Liver (tissue), 9 donors: ENCODE results near the gene CENPU. TPM values are rescaled to one million over a fixed set of nuclear protein-coding genes. Genes with fewer than 3 reads are reported as not detected.

ENCODE experiments used
- DNase-seq: peaks from one replicate; pipeline ENCODE4 v3.0.0-alpha.2; 2017; ENCODE audit warnings: low spot score
- H3K27ac ChIP-seq, 2 donors: one replicate each; pipeline ENCODE4 v1.7.0; 2013; ENCODE audit warnings: inconsistent platforms in 2 of 2, low read length in 2 of 2, control low read depth in 1 of 2, low read depth in 1 of 2, mild to moderate bottlenecking in 1 of 2
- H3K27me3 ChIP-seq, 4 donors: one replicate each; pipeline versions ENCODE4 v1.6.1 to v1.7.0; 2013; ENCODE audit warnings: low read length in 3 of 4, inconsistent platforms in 1 of 4, mild to moderate bottlenecking in 1 of 4, moderate library complexity in 1 of 4; ENCODE audit not compliant: control insufficient read depth in 4 of 4, insufficient read depth in 4 of 4
- H3K36me3 ChIP-seq, 4 donors: one replicate each; pipeline versions ENCODE4 v1.6.1 to v1.7.0; 2013; ENCODE audit warnings: low read length in 3 of 4, mild to moderate bottlenecking in 3 of 4, low read depth in 1 of 4, moderate library complexity in 1 of 4; ENCODE audit not compliant: control insufficient read depth in 4 of 4, insufficient read depth in 3 of 4
- H3K4me1 ChIP-seq, 4 donors: one replicate each; pipeline versions ENCODE4 v1.6.1 to v1.7.0; 2013; ENCODE audit warnings: low read length in 3 of 4, mild to moderate bottlenecking in 3 of 4, moderate library complexity in 1 of 4; ENCODE audit not compliant: control insufficient read depth in 4 of 4, insufficient read depth in 4 of 4
- H3K4me3 ChIP-seq, 3 donors: one replicate each; pipeline versions ENCODE4 v1.6.1 to v1.7.0; 2013; ENCODE audit warnings: low read length in 3 of 3, control low read depth in 1 of 3, low read depth in 1 of 3, mild to moderate bottlenecking in 1 of 3
- H3K9ac ChIP-seq, 2 donors: one replicate each; pipeline ENCODE4 v1.7.0; 2013; ENCODE audit warnings: low read length in 2 of 2, mild to moderate bottlenecking in 2 of 2, moderate library complexity in 2 of 2, control low read depth in 1 of 2, low read depth in 1 of 2
- H3K9me3 ChIP-seq, 4 donors: one replicate each; pipeline versions ENCODE4 v1.6.1 to v1.7.0; 2013; ENCODE audit warnings: low read length in 3 of 4; ENCODE audit not compliant: control insufficient read depth in 4 of 4
- CTCF ChIP-seq: fragments of 150-350 bp; IDR thresholded peaks from 2 replicates; pipeline ENCODE4 v1.5.1; 2017; ENCODE audit warnings: improper control_type of control experiment, low read depth, low read length; ENCODE audit not compliant: missing input control
- EGR1 ChIP-seq, 2 donors: IDR thresholded peaks; 2 replicates each; pipeline ENCODE4 v1.6.1; 2016 to 2018; ENCODE audit warnings: antibody characterized with exemption in 2 of 2, low read depth in 2 of 2
- FOXA1 ChIP-seq: IDR thresholded peaks from 2 replicates; pipeline ENCODE4 v1.6.1; 2016; ENCODE audit warnings: antibody characterized with exemption
- FOXA2 ChIP-seq: IDR thresholded peaks from 2 replicates; pipeline ENCODE4 v1.6.1; 2016; ENCODE audit warnings: antibody characterized with exemption
- GABPA ChIP-seq, 2 donors: IDR thresholded peaks in 1 of 2; conservative IDR thresholded peaks in 1 of 2; 2 replicates each; pipeline ENCODE4 v1.6.1; 2016; ENCODE audit warnings: antibody characterized with exemption in 2 of 2, mild to moderate bottlenecking in 1 of 2, moderate library complexity in 1 of 2
- HNF4A ChIP-seq, 2 donors: conservative IDR thresholded peaks; 2 replicates each; pipeline ENCODE4 v1.6.1; 2016; ENCODE audit warnings: antibody characterized with exemption in 2 of 2, mild to moderate bottlenecking in 2 of 2
- HNF4G ChIP-seq: IDR thresholded peaks from 2 replicates; pipeline ENCODE4 v1.6.1; 2016; ENCODE audit warnings: antibody characterized with exemption
- JUND ChIP-seq, 2 donors: IDR thresholded peaks; 2 replicates each; pipeline ENCODE4 v1.6.1; 2016; ENCODE audit warnings: antibody characterized with exemption in 2 of 2
- NR2F2 ChIP-seq: IDR thresholded peaks from 2 replicates; pipeline ENCODE4 v1.6.1; 2016; ENCODE audit warnings: antibody characterized with exemption
- RAD21 ChIP-seq, 2 donors: IDR thresholded peaks; 2 replicates each; pipeline ENCODE4 v1.6.1; 2016; ENCODE audit warnings: antibody characterized with exemption in 2 of 2, mild to moderate bottlenecking in 2 of 2
- REST ChIP-seq: IDR thresholded peaks from 2 replicates; pipeline ENCODE4 v1.6.1; 2016; ENCODE audit warnings: antibody characterized with exemption, mild to moderate bottlenecking
- RXRA ChIP-seq, 2 donors: IDR thresholded peaks; 2 replicates each; pipeline ENCODE4 v1.6.1; 2017 to 2018; ENCODE audit warnings: antibody characterized with exemption in 2 of 2, mild to moderate bottlenecking in 1 of 2
- SP1 ChIP-seq: IDR thresholded peaks from 2 replicates; pipeline ENCODE4 v1.6.1; 2018; ENCODE audit warnings: antibody characterized with exemption, mild to moderate bottlenecking
- TAF1 ChIP-seq: conservative IDR thresholded peaks from 2 replicates; pipeline ENCODE4 v1.6.1; 2016; ENCODE audit warnings: antibody characterized with exemption, mild to moderate bottlenecking
- YY1 ChIP-seq: IDR thresholded peaks from 2 replicates; pipeline ENCODE4 v1.6.1; 2016; ENCODE audit warnings: antibody characterized with exemption, mild to moderate bottlenecking
- ZBTB33 ChIP-seq: IDR thresholded peaks from 2 replicates; pipeline ENCODE4 v1.6.1; 2016; ENCODE audit warnings: antibody characterized with exemption
- WGBS: extraction: QIAGEN DNeasy Blood & Tissue Kit; methylation state at CpG from one replicate; pipeline ENCODE4 v1.1.7; 2013; 5-methylcytosine and 5-hydroxymethylcytosine counted together
- polyA plus RNA-seq, 2 donors: library from polyadenylated mRNA; stranded (reverse) in 1 of 2; unstranded in 1 of 2; fragments of 200-250 nt in 1 of 2; fragments of >200 nt in 1 of 2; fragmentation: Nextera tagmentation in 1 of 2; extraction: Ambion mirVana in 1 of 2; gene quantifications; one replicate each; pipeline versions ENCODE4 v1.2.1 to v1.2.3, GENCODE V29; 2013 to 2015
- total RNA-seq, 2 donors: library from RNA; depleted of rRNA; stranded (reverse); fragments of >200 nt; gene quantifications; one replicate each; pipeline ENCODE4 v1.2.3, GENCODE V29; 2014
- TF ChIP-seq, protein P1 (sequence below): IDR thresholded peaks from 2 replicates; pipeline ENCODE4 v1.6.1; 2016; ENCODE audit warnings: antibody characterized with exemption
- TF ChIP-seq, protein P2 (sequence below): IDR thresholded peaks from 2 replicates; pipeline ENCODE4 v1.6.1; 2016; ENCODE audit warnings: antibody characterized with exemption
- donor health status: healthy.
- donor health status: healthy.
- donor health status: healthy.
- donor health status: healthy.
- donor health status: healthy.

The CENPU gene
- total and polyA plus RNA-seq, 4 donors = 1.2 to 22.0 (median 1.8) TPM

- H3K9ac ChIP-seq = no peak overlapping the region
- H3K27ac ChIP-seq = peak overlapping the region in 1 of 2 donors; percentile 9
- 51% methylated on average over 6 of the region's 6 CpGs for WGBS
- peaks cover 0 to 13% (median 4%) of the 10 kb centered on the region in 4 donors for H3K36me3 ChIP-seq
- no peak for TF ChIP-seq GABPA (IDR thresholded peaks at IDR 0.05 in 1 of 2, conservative IDR thresholded peaks at IDR 0.05 in 1 of 2)
- no peak for TF ChIP-seq EGR1 (IDR thresholded peaks at IDR 0.05; ENCODE audit: low read depth in 2 of 2)
- peak; percentile 8 for TF ChIP-seq HNF4G
- no peak for TF ChIP-seq RAD21 (IDR thresholded peaks at IDR 0.05)
- no peak for TF ChIP-seq TAF1
- TF ChIP-seq HNF4A (conservative IDR thresholded peaks at IDR 0.05) = peak; percentile 63 to 70
- TF ChIP-seq, protein P1, sequence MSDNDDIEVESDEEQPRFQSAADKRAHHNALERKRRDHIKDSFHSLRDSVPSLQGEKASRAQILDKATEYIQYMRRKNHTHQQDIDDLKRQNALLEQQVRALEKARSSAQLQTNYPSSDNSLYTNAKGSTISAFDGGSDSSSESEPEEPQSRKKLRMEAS = no peak
- no peak for TF ChIP-seq REST
- no peak for TF ChIP-seq RXRA (IDR thresholded peaks at IDR 0.05)
- H3K27me3 ChIP-seq = no peaks in the 10 kb centered on the region
- no peaks in the 10 kb centered on the region for H3K9me3 ChIP-seq
- H3K4me1 ChIP-seq = peaks cover 2 to 49% (median 37%) of the 10 kb centered on the region in 4 donors
- no peak for DNase-seq
- H3K4me3 ChIP-seq = no peak overlapping the region
Observed at GRCh38 chr4:184645904-184646610, 87.8 kb downstream of the CENPU start.

DNA sequence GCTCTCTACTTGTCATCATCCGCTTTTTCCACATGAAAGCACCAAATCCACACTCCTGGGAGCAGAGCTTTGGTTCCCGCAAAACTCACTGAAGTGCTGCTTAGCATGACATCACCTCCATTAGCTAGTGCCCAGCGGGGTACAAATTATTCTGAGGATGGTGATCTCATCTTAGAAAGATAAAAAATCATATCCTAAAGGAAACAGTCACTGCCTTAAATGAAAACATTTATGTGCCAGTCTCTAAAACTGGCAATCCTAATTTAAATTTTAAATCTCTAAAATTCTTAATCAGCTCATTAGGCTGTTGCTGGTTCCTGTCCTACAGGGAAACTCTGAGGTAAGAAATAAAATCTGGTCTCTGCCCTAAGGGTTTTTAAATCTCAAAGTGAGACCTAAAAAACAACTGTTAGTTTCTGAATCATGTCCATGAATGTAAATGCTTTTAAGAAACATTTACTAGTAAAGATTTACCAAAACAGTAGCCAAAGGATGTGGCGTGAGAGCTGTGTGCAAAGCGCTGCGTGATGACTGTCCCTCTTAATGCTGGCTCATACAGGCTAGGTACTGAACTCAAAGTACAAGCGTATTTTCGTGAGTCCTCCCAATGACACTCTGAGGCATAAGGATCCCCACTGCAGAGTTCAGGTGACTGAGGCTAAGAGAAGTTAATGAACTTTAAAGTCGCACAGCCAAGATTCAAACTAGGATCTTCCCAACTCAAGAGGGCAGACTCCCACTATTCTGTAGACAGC lies 89.2 kb downstream of the CENPU start:
- peaks cover 5 to 39% (median 28%) of the 10 kb centered on the region in 4 donors for H3K4me1 ChIP-seq
- no peaks in the 10 kb centered on the region for H3K9me3 ChIP-seq
- H3K27ac ChIP-seq = no peak overlapping the region
- WGBS = 88% methylated on average over 9 of the region's 9 CpGs
- no peak overlapping the region for H3K9ac ChIP-seq
- no peak overlapping the region for H3K4me3 ChIP-seq
- peaks cover 0 to 15% (median 4%) of the 10 kb centered on the region in 4 donors for H3K36me3 ChIP-seq
- DNase-seq = no peak
- no peaks in the 10 kb centered on the region for H3K27me3 ChIP-seq
- TF ChIP-seq GABPA (IDR thresholded peaks at IDR 0.05 in 1 of 2, conservative IDR thresholded peaks at IDR 0.05 in 1 of 2) = no peak
- no peak for TF ChIP-seq YY1
- no peak for TF ChIP-seq HNF4G
- TF ChIP-seq SP1 = no peak
- TF ChIP-seq NR2F2 = no peak
- TF ChIP-seq, protein P1 = no peak
- no peak for TF ChIP-seq ZBTB33
- TF ChIP-seq, protein P2, sequence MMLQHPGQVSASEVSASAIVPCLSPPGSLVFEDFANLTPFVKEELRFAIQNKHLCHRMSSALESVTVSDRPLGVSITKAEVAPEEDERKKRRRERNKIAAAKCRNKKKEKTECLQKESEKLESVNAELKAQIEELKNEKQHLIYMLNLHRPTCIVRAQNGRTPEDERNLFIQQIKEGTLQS = no peak
- TF ChIP-seq REST = no peak
- no peak for TF ChIP-seq JUND (IDR thresholded peaks at IDR 0.05)
- TF ChIP-seq FOXA2 = no peak
- TF ChIP-seq CTCF = no peak
- TF ChIP-seq RAD21 (IDR thresholded peaks at IDR 0.05) = no peak
- no peak for TF ChIP-seq TAF1
- no peak for TF ChIP-seq FOXA1
- no peak for TF ChIP-seq RXRA (IDR thresholded peaks at IDR 0.05)
- no peak for TF ChIP-seq EGR1 (IDR thresholded peaks at IDR 0.05; ENCODE audit: low read depth in 2 of 2)
